Measurements from ENCODE around the gene ARID5B.

The ARID5B gene

GRCh38 chr10:62103857-62104256, 202.4 kb downstream of the ARID5B start:
- DNase-seq (ENCODE audit: low read depth) = no peak

- DNase-seq (ENCODE audit: low read depth) = no peak
These were observed 205.5 kb downstream of the ARID5B start for GRCh38 chr10:62106929-62107519.

- DNase-seq (ENCODE audit: low read depth) = no peak
These were observed 207.5 kb downstream of the ARID5B start for GRCh38 chr10:62108759-62109586.

- no peak for DNase-seq (ENCODE audit: low read depth)
These were observed 208.2 kb downstream of the ARID5B start for GRCh38 chr10:62109587-62110293.

- no peak for DNase-seq (ENCODE audit: low read depth)
These were observed 210.8 kb downstream of the ARID5B start for GRCh38 chr10:62112300-62112699.

- DNase-seq (ENCODE audit: low read depth) = no peak
These were observed 211.5 kb downstream of the ARID5B start for GRCh38 chr10:62112963-62113362.

- no peak for DNase-seq (ENCODE audit: low read depth)
These were observed 212.2 kb downstream of the ARID5B start for GRCh38 chr10:62113680-62114079.

- no peak for DNase-seq (ENCODE audit: low read depth)
These were observed 213.8 kb downstream of the ARID5B start for GRCh38 chr10:62115321-62115720.

- DNase-seq (ENCODE audit: low read depth) = no peak
These were observed 214.3 kb downstream of the ARID5B start for GRCh38 chr10:62115842-62116241.

- no peak for DNase-seq (ENCODE audit: low read depth)
These were observed 215.4 kb downstream of the ARID5B start for GRCh38 chr10:62116896-62117295.

- DNase-seq (ENCODE audit: low read depth) = no peak
These were observed 219.7 kb downstream of the ARID5B start for GRCh38 chr10:62121187-62121530.

GRCh38 chr10:62127975-62128374, 226.5 kb downstream of the ARID5B start:
- DNase-seq (ENCODE audit: low read depth) = no peak

- no peak for DNase-seq (ENCODE audit: low read depth)
These were observed 229.4 kb downstream of the ARID5B start for GRCh38 chr10:62130948-62131347.

- no peak for DNase-seq (ENCODE audit: low read depth)
These were observed 230.2 kb downstream of the ARID5B start for GRCh38 chr10:62131724-62132123.

GRCh38 chr10:62133618-62134017, 232.1 kb downstream of the ARID5B start:
- no peak for DNase-seq (ENCODE audit: low read depth)

GRCh38 chr10:62136931-62137330, 235.4 kb downstream of the ARID5B start:
- no peak for DNase-seq (ENCODE audit: low read depth)

All from activated T-helper 9 cell treated with anti-CD3 and anti-CD28 coated beads, Interleukin-2, amount 50 U/mL, for 16 hours (primary cell).